ENCODE results near the gene SFXN5. TPM values are rescaled to one million over a fixed set of nuclear protein-coding genes. Genes with fewer than 3 reads are reported as not detected.
A peak's percentile ranks its signal among the peaks of the same experiment; 100 is the strongest.

Gene SFXN5
- total RNA-seq, 2 experiments from 2014 or later = 11.9 to 13.3 TPM

GRCh38 chr2:72953528-72953927 is 118.0 kb downstream of the SFXN5 start:
- H3K36me3 Mint-ChIP-seq = peaks cover 5% of the 10 kb centered on the region

DNA sequence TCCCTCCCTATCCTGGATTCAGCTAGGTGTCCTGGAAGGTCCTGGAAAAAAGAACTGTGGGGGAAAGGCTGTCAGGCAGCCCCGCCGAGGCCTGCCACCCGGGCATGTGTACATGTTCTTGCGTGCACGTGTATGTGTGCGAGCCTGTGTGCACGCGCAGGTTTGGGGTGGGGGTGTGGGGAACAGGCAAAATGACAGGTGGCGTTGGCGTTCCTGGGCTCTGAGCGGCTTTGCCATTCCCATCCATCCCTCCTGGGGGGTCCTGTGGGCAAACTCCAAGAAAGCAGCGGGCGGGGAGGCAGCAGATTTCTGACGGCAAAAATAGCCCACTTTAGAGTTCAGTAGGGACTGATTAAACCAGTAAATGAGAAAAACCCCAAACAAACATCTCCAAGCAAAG is 118.6 kb downstream of the SFXN5 start:
- Mint-ChIP-seq H3K9me3 (no peaks in the 10 kb centered on the region), H3K27ac (peak overlapping the region; percentile 98), H3K4me1 (peaks cover 32% of the 10 kb centered on the region), H3K4me3 (peak overlapping the region; percentile 95), H3K27me3 (no peaks in the 10 kb centered on the region), H3K36me3 (peaks cover 5% of the 10 kb centered on the region)
- POLR2A ChIA-PET = interaction anchor here (1.1 to 1.6 kb wide), 2 partner anchors 12 to 60 kb away, joined by 3 to 6 read pairs; no protein-coding TSS in a partner anchor
- ATAC-seq (ENCODE audit: low read depth) = no peak
- DNase-seq = no peak

More at GRCh38 chr2:72953528-72953927, 118.0 kb downstream of the SFXN5 start:
- H3K27me3 Mint-ChIP-seq = no peaks in the 10 kb centered on the region
- peak overlapping the region; percentile 98 for H3K27ac Mint-ChIP-seq
- H3K4me1 Mint-ChIP-seq = peaks cover 35% of the 10 kb centered on the region
- DNase-seq (no peak), ATAC-seq (ENCODE audit: low read depth) (no peak)
- POLR2A ChIA-PET = interaction anchor here (0.7 to 1.6 kb wide), 6 partner anchors 9 to 60 kb away, joined by 3 to 7 read pairs (median 3); no protein-coding TSS in a partner anchor
- no peaks in the 10 kb centered on the region for H3K9me3 Mint-ChIP-seq
- peak overlapping the region; percentile 95 for H3K4me3 Mint-ChIP-seq

DNA sequence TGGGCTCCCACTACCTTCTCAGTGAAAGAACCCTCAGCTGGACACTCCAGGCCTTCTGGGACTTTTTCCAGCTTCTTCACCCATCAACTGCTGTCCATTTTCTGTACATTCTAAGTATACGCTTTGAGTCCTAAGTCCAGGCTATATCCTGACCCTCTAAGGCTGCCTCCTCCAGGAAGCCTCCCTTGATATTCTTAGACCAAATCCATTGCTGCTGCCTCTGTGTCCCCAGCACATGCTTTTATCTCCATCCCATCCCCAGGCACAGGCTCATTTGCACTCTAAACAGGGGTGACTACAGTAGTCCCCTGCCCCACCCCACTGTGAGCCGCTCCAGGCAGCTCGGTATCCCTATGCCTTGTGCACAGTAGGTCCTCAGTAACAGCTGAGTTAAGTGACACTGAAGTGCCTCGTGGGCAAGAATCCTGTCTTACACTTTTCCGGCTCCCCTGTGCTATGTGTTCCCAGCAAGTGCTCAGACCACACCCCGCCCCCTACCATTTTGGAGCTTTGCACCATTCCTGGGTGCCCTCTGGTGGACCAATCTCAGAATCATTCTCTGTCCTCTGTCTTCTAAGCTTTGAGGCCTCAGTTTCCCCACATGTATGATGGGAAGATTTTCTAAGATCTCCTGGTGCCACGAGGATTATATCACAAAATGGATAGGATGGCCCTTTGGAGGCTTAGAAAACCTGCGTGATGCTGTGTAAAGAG is 119.2 kb downstream of the SFXN5 start:
- Mint-ChIP-seq H3K27ac (peak overlapping the region; percentile 10), H3K36me3 (peaks cover 5% of the 10 kb centered on the region), H3K4me3 (no peak overlapping the region), H3K27me3 (no peaks in the 10 kb centered on the region), H3K4me1 (peaks cover 30% of the 10 kb centered on the region), H3K9me3 (no peaks in the 10 kb centered on the region)
- no peak for DNase-seq
- no peak for ATAC-seq (ENCODE audit: low read depth)
- POLR2A ChIA-PET = no interaction called here

DNA sequence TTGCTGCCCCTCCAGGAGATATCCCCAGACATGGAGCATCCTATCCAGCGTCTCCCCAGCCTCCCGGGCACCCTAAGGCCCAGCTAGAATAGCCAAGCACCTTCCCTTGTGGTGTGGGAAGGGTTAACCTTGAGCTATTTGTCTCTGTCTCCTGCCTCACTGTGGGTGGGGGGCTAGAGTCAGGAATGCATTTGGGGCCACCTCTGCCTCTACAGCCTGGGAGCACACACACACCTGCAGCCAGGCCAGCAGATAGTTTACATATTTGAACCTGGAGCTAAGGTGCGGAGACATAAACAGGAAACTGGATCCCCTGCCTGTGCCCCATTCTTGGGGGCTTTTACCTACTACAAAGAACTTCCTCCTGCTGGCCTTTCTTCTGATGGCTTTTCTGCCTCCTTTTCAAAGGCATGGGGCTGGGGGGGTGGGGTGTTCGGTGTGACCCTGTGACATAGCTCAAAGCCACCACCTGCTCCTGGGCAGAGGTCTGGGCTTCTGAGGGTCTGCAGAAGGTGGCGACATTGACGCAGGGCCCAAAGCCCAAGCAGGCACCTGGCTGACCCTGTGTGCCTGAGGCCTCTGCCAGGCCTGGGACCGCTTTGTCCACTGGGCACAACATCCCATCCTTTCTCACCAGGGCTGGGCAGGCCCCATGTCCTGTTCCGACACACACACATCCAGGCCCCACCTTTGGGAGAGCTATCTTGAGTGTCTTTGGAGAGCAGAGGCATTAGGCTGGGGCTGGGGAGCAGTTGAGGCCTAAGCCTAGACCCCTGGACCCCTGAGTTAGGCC is 120.0 kb downstream of the SFXN5 start:
- ATAC-seq (ENCODE audit: low read depth) (no peak), DNase-seq (no peak)
- Mint-ChIP-seq H3K27ac (peak overlapping the region; percentile 7), H3K36me3 (no peaks in the 10 kb centered on the region), H3K27me3 (no peaks in the 10 kb centered on the region), H3K4me3 (no peak overlapping the region), H3K4me1 (peaks cover 28% of the 10 kb centered on the region), H3K9me3 (no peaks in the 10 kb centered on the region)
- POLR2A ChIA-PET = no interaction called here

- Mint-ChIP-seq H3K27ac (no peak overlapping the region), H3K4me3 (no peak overlapping the region), H3K4me1 (peaks cover 28% of the 10 kb centered on the region), H3K27me3 (no peaks in the 10 kb centered on the region), H3K9me3 (no peaks in the 10 kb centered on the region), H3K36me3 (no peaks in the 10 kb centered on the region)
- ATAC-seq (ENCODE audit: low read depth) = no peak
- no peak for DNase-seq
- POLR2A ChIA-PET = no interaction called here
These were observed 120.8 kb downstream of the SFXN5 start for GRCh38 chr2:72950558-72951255.

DNA sequence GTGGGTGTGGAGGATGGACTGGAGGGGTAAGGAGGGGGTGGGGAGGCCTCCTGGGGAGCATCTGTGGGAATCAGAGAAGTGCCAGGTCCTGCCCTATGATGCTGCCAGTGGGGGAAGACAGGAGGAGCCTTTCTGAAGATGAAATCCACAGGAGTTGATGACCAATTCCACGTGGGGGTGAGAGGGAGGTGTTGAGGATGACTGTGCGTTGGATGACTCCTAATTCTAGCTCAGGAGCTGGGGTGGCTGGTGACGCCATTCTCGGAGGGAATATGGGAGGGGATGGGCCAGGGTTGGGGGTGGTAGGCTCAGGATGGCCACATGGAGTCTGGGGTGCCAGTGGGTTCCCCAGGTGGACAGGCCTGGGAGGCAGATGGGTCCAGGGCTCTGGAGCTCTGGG is 121.9 kb downstream of the SFXN5 start:
- ATAC-seq (ENCODE audit: low read depth) (no peak), DNase-seq (no peak)
- H3K36me3 Mint-ChIP-seq = no peaks in the 10 kb centered on the region
- POLR2A ChIA-PET = no interaction called here
- peaks cover 23% of the 10 kb centered on the region for H3K4me1 Mint-ChIP-seq
- no peaks in the 10 kb centered on the region for H3K27me3 Mint-ChIP-seq
- H3K27ac Mint-ChIP-seq = peak overlapping the region; percentile 47
- no peak overlapping the region for H3K4me3 Mint-ChIP-seq
- no peaks in the 10 kb centered on the region for H3K9me3 Mint-ChIP-seq

GRCh38 chr2:72949045-72949444 is 122.5 kb downstream of the SFXN5 start:
- peaks cover 18% of the 10 kb centered on the region for H3K4me1 Mint-ChIP-seq
- POLR2A ChIA-PET = no interaction called here

DNA sequence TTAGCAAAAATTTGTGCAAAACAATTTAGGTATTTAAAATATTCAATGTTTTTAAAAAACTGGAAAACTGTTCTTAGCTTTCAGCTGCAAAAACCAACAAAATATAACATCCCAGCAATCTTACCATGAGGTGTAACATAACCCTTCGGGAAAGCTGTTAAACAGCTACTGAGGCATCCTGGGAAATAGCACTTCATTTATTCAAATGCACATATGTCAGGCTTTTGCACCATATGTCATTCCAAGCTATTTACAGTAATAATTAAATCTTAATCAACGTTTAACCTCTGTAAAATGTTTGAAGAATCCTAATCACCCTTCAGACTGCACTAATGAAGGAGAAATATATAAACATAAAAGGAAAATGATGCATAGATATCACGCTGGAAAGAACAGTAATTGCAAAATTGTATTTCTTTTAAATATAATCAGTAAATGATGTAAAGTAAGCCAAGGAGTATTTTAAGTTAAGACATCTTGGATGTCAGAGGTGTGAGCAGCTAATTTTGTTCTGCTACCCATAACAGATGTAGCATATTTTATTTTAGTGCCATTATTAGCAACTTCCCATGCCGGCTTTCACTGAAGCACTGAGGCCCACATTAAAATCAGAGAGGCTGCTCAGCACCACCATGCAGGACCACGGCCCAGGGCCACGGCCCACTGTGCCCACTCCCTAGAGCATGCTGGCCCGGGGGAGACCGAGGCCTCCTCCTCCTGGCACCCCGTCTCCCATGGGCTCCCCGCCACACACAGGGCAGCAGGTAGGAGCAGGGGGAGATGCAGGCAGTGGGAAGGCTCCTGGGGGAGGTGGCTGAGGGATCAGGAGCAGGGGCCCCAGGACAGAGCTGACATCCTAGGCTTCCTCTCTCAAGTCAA is 123.3 kb downstream of the SFXN5 start:
- H3K9me3 Mint-ChIP-seq = no peaks in the 10 kb centered on the region
- no peak overlapping the region for H3K27ac Mint-ChIP-seq
- no peaks in the 10 kb centered on the region for H3K27me3 Mint-ChIP-seq
- H3K36me3 Mint-ChIP-seq = no peaks in the 10 kb centered on the region
- DNase-seq = no peak
- no peak for ATAC-seq (ENCODE audit: low read depth)
- POLR2A ChIA-PET = no interaction called here
- H3K4me1 Mint-ChIP-seq = peaks cover 9% of the 10 kb centered on the region
- no peak overlapping the region for H3K4me3 Mint-ChIP-seq

More at GRCh38 chr2:72949045-72949444, 122.5 kb downstream of the SFXN5 start:
- Mint-ChIP-seq H3K36me3 (no peaks in the 10 kb centered on the region), H3K27me3 (no peaks in the 10 kb centered on the region), H3K27ac (peak overlapping the region; percentile 12), H3K4me3 (no peak overlapping the region), H3K9me3 (no peaks in the 10 kb centered on the region)
- ATAC-seq (ENCODE audit: low read depth) (no peak), DNase-seq (no peak)

- Mint-ChIP-seq H3K9me3 (no peaks in the 10 kb centered on the region), H3K36me3 (no peaks in the 10 kb centered on the region), H3K27ac (no peak overlapping the region), H3K27me3 (no peaks in the 10 kb centered on the region), H3K4me3 (no peak overlapping the region), H3K4me1 (peaks cover 7% of the 10 kb centered on the region)
- POLR2A ChIA-PET = no interaction called here
- ATAC-seq (ENCODE audit: low read depth) = no peak
- no peak for DNase-seq
These were observed 125.0 kb downstream of the SFXN5 start for GRCh38 chr2:72946466-72946865.

- no peaks in the 10 kb centered on the region for H3K27me3 Mint-ChIP-seq
- H3K4me3 Mint-ChIP-seq = no peak overlapping the region
- no peak overlapping the region for H3K27ac Mint-ChIP-seq
- POLR2A ChIA-PET = no interaction called here
- peaks cover 4% of the 10 kb centered on the region for H3K4me1 Mint-ChIP-seq
- DNase-seq = no peak
- H3K9me3 Mint-ChIP-seq = no peaks in the 10 kb centered on the region
- H3K36me3 Mint-ChIP-seq = no peaks in the 10 kb centered on the region
- ATAC-seq (ENCODE audit: low read depth) = no peak
These were observed 126.0 kb downstream of the SFXN5 start for GRCh38 chr2:72945450-72946019.

- H3K27ac Mint-ChIP-seq = no peak overlapping the region
- no peaks in the 10 kb centered on the region for H3K27me3 Mint-ChIP-seq
These were observed 126.6 kb downstream of the SFXN5 start for GRCh38 chr2:72944804-72945449.

More at GRCh38 chr2:72944804-72945449, 126.6 kb downstream of the SFXN5 start:
- no peak for DNase-seq
- Mint-ChIP-seq H3K4me3 (no peak overlapping the region), H3K36me3 (no peaks in the 10 kb centered on the region), H3K9me3 (no peaks in the 10 kb centered on the region), H3K4me1 (peaks cover 4% of the 10 kb centered on the region)
- no peak for ATAC-seq (ENCODE audit: low read depth)
- POLR2A ChIA-PET = interaction anchor here (0.7 kb wide), 1 partner anchor 9 kb away, joined by 3 read pairs; no protein-coding TSS in a partner anchor
